GM12873 (cell line): Measurements from ENCODE around the gene G0S2.

Experiments
- CTCF ChIP-seq: IDR thresholded peaks from 2 replicates; pipeline ENCODE4 v1.5.1; 2012; ENCODE audit warnings: low read depth, mild to moderate bottlenecking, moderate library complexity, low read length, control low read depth; ENCODE audit not compliant: insufficient read depth; ENCODE audit errors: missing control alignments

Gene G0S2

DNA sequence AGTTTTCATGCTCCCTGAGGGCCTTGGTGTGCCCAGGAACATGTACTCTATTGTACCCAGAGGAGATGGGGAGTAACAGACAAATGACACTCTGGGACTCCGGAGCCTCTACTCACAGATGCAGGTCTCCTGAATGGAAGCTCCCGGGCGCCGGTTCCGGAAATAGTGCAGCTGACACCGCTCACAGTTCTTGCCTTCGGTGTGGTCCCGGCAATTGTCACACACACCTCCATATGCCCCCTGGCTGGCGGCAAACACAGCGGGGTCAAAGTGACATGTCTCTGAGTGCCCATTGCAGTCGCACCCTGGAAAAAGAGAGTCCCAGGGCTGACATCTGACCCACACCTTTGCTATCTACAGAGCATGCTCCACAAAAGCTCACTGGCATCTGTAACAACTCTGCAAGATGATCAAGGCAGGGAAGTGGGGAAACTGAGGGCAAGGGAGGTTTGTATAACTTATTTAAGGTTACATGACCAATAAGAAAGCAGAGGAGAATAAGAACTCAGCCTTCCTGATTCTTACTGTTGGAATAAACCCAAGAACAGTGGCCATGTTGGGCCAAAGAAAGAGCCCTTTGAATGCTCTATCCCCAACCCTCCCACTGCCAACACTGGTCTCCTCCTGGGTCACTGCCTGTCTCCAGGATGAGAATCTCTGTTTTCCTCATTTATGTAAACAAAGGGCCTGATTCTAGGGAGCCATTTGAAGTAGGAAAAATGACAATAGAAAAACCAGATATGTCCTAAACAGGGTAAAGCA, 45.4 kb upstream of the G0S2 start:
- no peak for TF ChIP-seq CTCF

DNA sequence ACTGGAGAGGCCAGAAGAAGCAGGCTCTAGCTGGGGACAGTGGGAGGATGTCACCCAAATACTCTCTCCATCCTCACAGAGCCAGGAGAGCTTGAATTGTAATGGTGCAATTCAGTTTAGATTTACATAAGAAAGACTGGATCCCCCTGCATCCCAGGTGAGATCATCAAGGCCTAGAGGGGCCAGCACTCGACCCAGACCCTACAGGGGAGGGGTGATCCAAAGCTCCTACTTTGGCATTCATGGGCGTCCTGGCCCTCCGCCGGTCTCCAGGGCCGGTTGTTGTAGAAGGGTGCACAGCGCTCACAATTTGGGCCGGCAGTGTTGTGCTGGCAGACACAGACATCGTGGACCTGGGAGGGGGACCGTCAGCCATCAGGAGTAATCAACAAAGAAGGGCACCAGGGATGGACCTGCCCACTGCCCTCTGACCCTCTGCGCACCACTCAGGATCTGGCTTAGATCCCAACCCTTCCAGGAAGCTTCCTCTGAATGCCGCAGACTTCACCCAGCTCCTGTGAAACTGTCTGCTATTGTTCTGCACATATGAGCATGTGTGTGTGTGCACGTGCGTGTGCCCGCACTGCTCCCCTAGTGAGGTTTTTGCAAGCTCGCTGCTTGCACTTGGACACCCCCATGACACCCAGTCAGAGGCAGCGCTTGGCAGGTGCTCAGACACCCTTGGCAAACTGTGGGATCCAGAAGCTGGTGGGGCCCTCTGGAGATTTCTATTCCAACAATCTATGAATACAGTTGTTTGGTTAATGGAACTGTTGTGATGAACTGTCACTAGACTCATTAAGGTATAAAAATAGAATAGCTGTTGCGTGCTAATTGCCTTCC, 44.6 kb upstream of the G0S2 start:
- no peak for TF ChIP-seq CTCF

GRCh38 chr1:209633335-209633997, 41.7 kb upstream of the G0S2 start:
- TF ChIP-seq CTCF, result no peak

DNA sequence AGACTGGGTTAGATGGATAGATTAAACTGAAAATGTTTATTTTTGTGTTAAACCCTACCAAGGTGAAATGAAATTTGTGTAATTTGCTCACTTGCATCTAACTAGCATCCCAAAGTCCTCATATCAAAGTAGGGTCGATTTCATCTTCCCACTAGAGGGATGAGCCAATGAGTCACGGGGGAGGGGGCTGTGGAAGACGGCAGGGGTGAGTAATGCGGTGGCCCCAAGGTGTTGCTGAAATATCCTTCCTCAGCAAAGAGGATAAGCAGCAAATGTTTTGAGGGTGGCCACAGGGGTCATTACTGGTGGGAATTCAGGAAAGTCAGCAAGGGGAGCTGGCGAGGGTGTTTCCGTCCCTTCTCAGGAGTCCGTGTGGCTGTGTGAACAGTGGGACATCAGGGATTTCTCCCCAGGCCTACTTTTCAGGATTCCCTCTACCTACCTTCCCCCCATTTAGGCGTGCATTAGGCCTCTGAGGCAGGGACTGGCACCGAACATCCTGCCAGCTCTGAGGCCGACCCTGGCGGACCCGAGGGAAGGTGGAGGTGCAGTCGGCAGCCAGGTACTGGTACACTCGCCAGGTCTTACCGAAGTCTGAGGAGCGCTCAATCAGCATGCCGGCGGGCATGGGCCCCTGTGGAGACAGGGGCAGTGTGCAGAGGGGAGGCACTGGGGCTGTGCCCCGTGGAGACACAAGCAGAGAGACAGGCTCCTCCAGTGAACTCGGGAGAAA, 41.0 kb upstream of the G0S2 start:
- TF ChIP-seq CTCF, result no peak

GRCh38 chr1:209635850-209636249, 39.4 kb upstream of the G0S2 start:
- no peak for TF ChIP-seq CTCF

DNA sequence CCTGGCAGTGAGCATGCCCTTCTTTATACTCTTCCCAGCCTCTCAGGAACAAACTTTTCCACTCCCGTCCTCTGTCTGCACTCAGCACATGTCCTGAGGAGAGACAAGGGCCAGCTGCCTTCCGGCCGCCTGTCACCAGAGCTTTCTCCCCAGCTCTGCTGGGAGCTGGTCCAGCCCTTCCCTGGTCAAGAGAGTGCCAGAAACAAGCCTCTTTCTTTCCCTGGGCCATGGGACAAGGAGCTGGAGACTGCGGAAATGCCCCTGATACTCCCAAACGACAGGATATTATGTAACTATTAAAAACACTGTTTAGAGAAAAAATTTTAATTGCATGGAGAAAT, 33.4 kb upstream of the G0S2 start:
- TF ChIP-seq CTCF, result no peak
